ENCODE data around the gene NDOR1.

GRCh38 chr9:137190315-137190856 lies 15.1 kb upstream of the NDOR1 start:
- no peak for TF ChIP-seq CTCF (IDR thresholded peaks at IDR 0.05)
- no peak for TF ChIP-seq EP300 (IDR thresholded peaks at IDR 0.05; ENCODE audit: low read depth)
- TF ChIP-seq POLR2AphosphoS5 (IDR thresholded peaks at IDR 0.05), result peak in 1 of 3 donors; percentile 11

All from transverse colon (tissue), 4 donors.